Neuron (in vitro differentiated cells): Measurements from ENCODE around the gene ZDHHC7.

Source experiments
- H2AFZ ChIP-seq: one replicate; pipeline ENCODE4 v1.6.1; 2013; ENCODE audit warnings: low read depth, mild to moderate bottlenecking, inconsistent platforms, low read length, moderate library complexity
- H3K27me3 ChIP-seq: one replicate; pipeline ENCODE4 v1.6.1; 2013; ENCODE audit warnings: low read length; ENCODE audit not compliant: insufficient read depth
- H3K36me3 ChIP-seq: one replicate; pipeline ENCODE4 v1.6.1; 2013; ENCODE audit warnings: low read length; ENCODE audit not compliant: insufficient read depth
- H3K4me1 ChIP-seq: one replicate; pipeline ENCODE4 v1.6.1; 2013; ENCODE audit warnings: low read length; ENCODE audit not compliant: insufficient read depth
- H3K4me3 ChIP-seq: 2 replicates; pipeline ENCODE4 v1.5.1; 2013; ENCODE audit warnings: mild to moderate bottlenecking, low read length, moderate library complexity
- H3K9me3 ChIP-seq: one replicate; pipeline ENCODE4 v1.6.1; 2013; ENCODE audit warnings: low read length

The ZDHHC7 gene

GRCh38 chr16:85005285-85006069 is 5.9 kb downstream of the ZDHHC7 start:
- H3K4me3 ChIP-seq: no peak overlapping the region
- no peak overlapping the region for H2AFZ ChIP-seq
- H3K4me1 ChIP-seq: peaks cover 5% of the 10 kb centered on the region
- H3K9me3 ChIP-seq: no peaks in the 10 kb centered on the region
- no peaks in the 10 kb centered on the region for H3K36me3 ChIP-seq
- no peaks in the 10 kb centered on the region for H3K27me3 ChIP-seq

GRCh38 chr16:85004587-85005205 is 6.6 kb downstream of the ZDHHC7 start:
- H2AFZ ChIP-seq: no peak overlapping the region
- no peaks in the 10 kb centered on the region for H3K4me1 ChIP-seq
- peaks cover under 1% of the 10 kb centered on the region for H3K36me3 ChIP-seq

GRCh38 chr16:85003725-85004586 is 7.4 kb downstream of the ZDHHC7 start:
- Histone ChIP-seq H3K4me1 (no peaks in the 10 kb centered on the region), H2AFZ (no peak overlapping the region), H3K4me3 (no peak overlapping the region), H3K27me3 (no peaks in the 10 kb centered on the region), H3K36me3 (peaks cover 5% of the 10 kb centered on the region), H3K9me3 (no peaks in the 10 kb centered on the region)

More at GRCh38 chr16:85004587-85005205, 6.6 kb downstream of the ZDHHC7 start:
- H3K4me3 ChIP-seq: no peak overlapping the region
- no peaks in the 10 kb centered on the region for H3K9me3 ChIP-seq
- H3K27me3 ChIP-seq: no peaks in the 10 kb centered on the region

- Histone ChIP-seq H3K4me3 (no peak overlapping the region), H3K9me3 (peaks cover 4% of the 10 kb centered on the region), H3K36me3 (peaks cover 5% of the 10 kb centered on the region), H3K4me1 (no peaks in the 10 kb centered on the region), H2AFZ (no peak overlapping the region), H3K27me3 (no peaks in the 10 kb centered on the region)
Observed at GRCh38 chr16:85003076-85003475, 8.3 kb downstream of the ZDHHC7 start.

- H2AFZ ChIP-seq: no peak overlapping the region
- H3K27me3 ChIP-seq: no peaks in the 10 kb centered on the region
- no peaks in the 10 kb centered on the region for H3K4me1 ChIP-seq
- H3K4me3 ChIP-seq: no peak overlapping the region
- peaks cover 4% of the 10 kb centered on the region for H3K9me3 ChIP-seq
- H3K36me3 ChIP-seq: peaks cover 5% of the 10 kb centered on the region
Observed at GRCh38 chr16:85002608-85003007, 8.7 kb downstream of the ZDHHC7 start.

- Histone ChIP-seq H2AFZ (no peak overlapping the region), H3K4me3 (no peak overlapping the region), H3K27me3 (no peaks in the 10 kb centered on the region), H3K4me1 (no peaks in the 10 kb centered on the region), H3K9me3 (peaks cover 4% of the 10 kb centered on the region), H3K36me3 (peaks cover 5% of the 10 kb centered on the region)
Observed at GRCh38 chr16:85002099-85002541, 9.2 kb downstream of the ZDHHC7 start.

GRCh38 chr16:84999857-85000480 is 11.4 kb downstream of the ZDHHC7 start:
- no peaks in the 10 kb centered on the region for H3K4me1 ChIP-seq
- no peak overlapping the region for H3K4me3 ChIP-seq
- no peaks in the 10 kb centered on the region for H3K27me3 ChIP-seq
- H3K36me3 ChIP-seq: peaks cover 12% of the 10 kb centered on the region
- H3K9me3 ChIP-seq: peaks cover 4% of the 10 kb centered on the region
- no peak overlapping the region for H2AFZ ChIP-seq

- Histone ChIP-seq H3K4me3 (no peak overlapping the region), H3K4me1 (no peaks in the 10 kb centered on the region), H3K27me3 (no peaks in the 10 kb centered on the region), H2AFZ (no peak overlapping the region), H3K9me3 (peaks cover 4% of the 10 kb centered on the region), H3K36me3 (peaks cover 20% of the 10 kb centered on the region)
Observed at GRCh38 chr16:84999200-84999599, 12.1 kb downstream of the ZDHHC7 start.

GRCh38 chr16:84996365-84996764 is 15.0 kb downstream of the ZDHHC7 start:
- peaks cover 36% of the 10 kb centered on the region for H3K36me3 ChIP-seq

GRCh38 chr16:84995663-84996062 is 15.7 kb downstream of the ZDHHC7 start:
- Histone ChIP-seq H3K27me3 (no peaks in the 10 kb centered on the region), H3K9me3 (peaks cover 4% of the 10 kb centered on the region), H3K4me1 (no peaks in the 10 kb centered on the region), H3K36me3 (peaks cover 39% of the 10 kb centered on the region), H2AFZ (no peak overlapping the region), H3K4me3 (no peak overlapping the region)

More at GRCh38 chr16:84996365-84996764, 15.0 kb downstream of the ZDHHC7 start:
- Histone ChIP-seq H3K27me3 (no peaks in the 10 kb centered on the region), H3K4me3 (no peak overlapping the region), H3K9me3 (peaks cover 4% of the 10 kb centered on the region), H3K4me1 (no peaks in the 10 kb centered on the region), H2AFZ (no peak overlapping the region)

GRCh38 chr16:84993926-84994325 is 17.4 kb downstream of the ZDHHC7 start:
- Histone ChIP-seq H2AFZ (no peak overlapping the region), H3K4me1 (no peaks in the 10 kb centered on the region), H3K4me3 (no peak overlapping the region), H3K36me3 (peaks cover 49% of the 10 kb centered on the region), H3K9me3 (peaks cover 4% of the 10 kb centered on the region), H3K27me3 (no peaks in the 10 kb centered on the region)

GRCh38 chr16:84992717-84993075 is 18.6 kb downstream of the ZDHHC7 start:
- no peak overlapping the region for H2AFZ ChIP-seq
- no peaks in the 10 kb centered on the region for H3K4me1 ChIP-seq
- no peak overlapping the region for H3K4me3 ChIP-seq
- H3K36me3 ChIP-seq: peaks cover 60% of the 10 kb centered on the region
- no peaks in the 10 kb centered on the region for H3K27me3 ChIP-seq
- no peaks in the 10 kb centered on the region for H3K9me3 ChIP-seq
